Lung (tissue), 12 donors: Measurements from ENCODE around the gene COPB2. TPM values are rescaled to one million over a fixed set of nuclear protein-coding genes. Genes with fewer than 3 reads are reported as not detected.
A peak's percentile ranks its signal among the peaks of the same experiment; 100 is the strongest.

Experiments used
- ATAC-seq: fragments of 200-7000 bp; cut with Tn5 transposase; one replicate; pipeline ENCODE4 v1.9.1; 2020; ENCODE audit warnings: moderate number of reproducible peaks; ENCODE audit not compliant: insufficient read depth, low FRiP score
- DNase-seq, 3 donors: peaks; one replicate each; pipeline ENCODE4 v3.0.0-alpha.2; 2013 to 2017
- H3K27ac ChIP-seq, 2 donors: one replicate each; pipeline ENCODE4 v1.5.1; 2013; ENCODE audit warnings: mild to moderate bottlenecking in 2 of 2, moderate library complexity in 2 of 2, control low read depth in 1 of 2, inconsistent platforms in 1 of 2, low read depth in 1 of 2, low read length in 1 of 2
- H3K27me3 ChIP-seq, 3 donors: one replicate each; pipeline ENCODE4 v1.5.1; 2013; ENCODE audit warnings: low read length in 2 of 3; ENCODE audit not compliant: control insufficient read depth in 3 of 3, insufficient read depth in 3 of 3
- H3K36me3 ChIP-seq, 4 donors: one replicate each; pipeline ENCODE4 v1.5.1; 2013; ENCODE audit warnings: low read length in 4 of 4, mild to moderate bottlenecking in 1 of 4, moderate library complexity in 1 of 4; ENCODE audit not compliant: control insufficient read depth in 4 of 4, insufficient read depth in 4 of 4
- H3K4me1 ChIP-seq, 5 donors: one replicate each; pipeline ENCODE4 v1.5.1; 2013; ENCODE audit warnings: low read length in 5 of 5, mild to moderate bottlenecking in 2 of 5, moderate library complexity in 1 of 5; ENCODE audit not compliant: control insufficient read depth in 5 of 5, insufficient read depth in 5 of 5
- H3K4me3 ChIP-seq: one replicate; pipeline ENCODE4 v1.5.1; 2013; ENCODE audit warnings: mild to moderate bottlenecking, control low read depth, moderate library complexity
- H3K9ac ChIP-seq, 2 donors: one replicate each; pipeline ENCODE4 v1.5.1; 2013; ENCODE audit warnings: low read length in 2 of 2, control low read depth in 1 of 2; ENCODE audit not compliant: insufficient read depth in 1 of 2
- H3K9me3 ChIP-seq, 4 donors: one replicate each; pipeline ENCODE4 v1.5.1; 2013; ENCODE audit warnings: low read length in 3 of 4, mild to moderate bottlenecking in 1 of 4, moderate library complexity in 1 of 4; ENCODE audit not compliant: control insufficient read depth in 4 of 4, insufficient read depth in 3 of 4
- CTCF ChIP-seq: IDR thresholded peaks from 2 replicates; pipeline ENCODE4 v1.5.1; 2012; ENCODE audit warnings: mild to moderate bottlenecking; ENCODE audit errors: control extremely low read depth, extremely low read depth
- WGBS, 2 donors: extraction: QIAGEN DNeasy Blood & Tissue Kit; methylation state at CpG; one replicate each; pipeline ENCODE4 v1.1.7; 2013; 5-methylcytosine and 5-hydroxymethylcytosine counted together
- polyA plus RNA-seq, 2 donors: library from polyadenylated mRNA; stranded (reverse); fragments of 200-250 nt; gene quantifications; one replicate each; pipeline ENCODE4 v1.2.1, GENCODE V29; 2013
- total RNA-seq, 2 donors: library from RNA; depleted of rRNA in 1 of 2; stranded (reverse); fragments of >200 nt in 1 of 2; gene quantifications; one replicate each; pipeline ENCODE4 v1.2.1, GENCODE V29; 2014 to 2021
- donor health status: control.
- donor health status: control.
- donor health status: Bipolar disorder and iron deficiency.
- donor health status: healthy.
- donor health status: DM: yes; HTN: yes; CAD: no.

The COPB2 gene
- total and polyA plus RNA-seq, 4 donors = 36.9 to 136 (median 103) TPM

- WGBS, 2 donors = 75 to 86% methylated on average over 3 of the region's 3 CpGs
- H3K27me3 ChIP-seq = no peaks in the 10 kb centered on the region
- no peak for TF ChIP-seq CTCF
- peaks cover 38 to 66% (median 57%) of the 10 kb centered on the region in 4 donors for H3K36me3 ChIP-seq
- H3K9ac ChIP-seq = no peak overlapping the region
- H3K27ac ChIP-seq = no peak overlapping the region
- no peak for ATAC-seq
- H3K9me3 ChIP-seq = no peaks in the 10 kb centered on the region
- peaks cover 0 to 8% (median 2%) of the 10 kb centered on the region in 5 donors for H3K4me1 ChIP-seq
- DNase-seq = no peak
- no peak overlapping the region for H3K4me3 ChIP-seq
Observed at GRCh38 chr3:139358841-139359562, 30.4 kb downstream of the COPB2 start.

GRCh38 chr3:139357899-139358298 lies 31.5 kb downstream of the COPB2 start:
- no peak for TF ChIP-seq CTCF
- H3K36me3 ChIP-seq = peaks cover 35 to 58% (median 53%) of the 10 kb centered on the region in 4 donors
- WGBS, 2 donors = 86 to 90% methylated on average over 4 of the region's 4 CpGs

GRCh38 chr3:139355891-139356290 lies 33.6 kb downstream of the COPB2 start:
- 24 to 44% methylated on average over 1 of the region's 1 CpG for WGBS, 2 donors
- Histone ChIP-seq H3K27ac (peak overlapping the region in 1 of 2 donors; percentile 33), H3K36me3 (peaks cover 37 to 60% (median 58%) of the 10 kb centered on the region in 4 donors), H3K27me3 (no peaks in the 10 kb centered on the region), H3K9ac (no peak overlapping the region), H3K4me1 (peaks cover 0 to 5% (median 2%) of the 10 kb centered on the region in 5 donors), H3K9me3 (no peaks in the 10 kb centered on the region), H3K4me3 (no peak overlapping the region)
- DNase-seq = no peak
- TF ChIP-seq CTCF = no peak
- ATAC-seq = no peak

More at GRCh38 chr3:139357899-139358298, 31.5 kb downstream of the COPB2 start:
- Histone ChIP-seq H3K27ac (no peak overlapping the region), H3K4me1 (peaks cover 0 to 8% (median 2%) of the 10 kb centered on the region in 5 donors), H3K9me3 (no peaks in the 10 kb centered on the region), H3K27me3 (no peaks in the 10 kb centered on the region), H3K4me3 (no peak overlapping the region), H3K9ac (no peak overlapping the region)
- no peak for DNase-seq
- no peak for ATAC-seq
